Measurements from ENCODE around the gene SLC4A7.
"Not testable (repeated sequence)": the region's sequence is repeated elsewhere in the genome, so short reads cannot be mapped to it uniquely, and the experiment has no call there.

The SLC4A7 gene

DNA sequence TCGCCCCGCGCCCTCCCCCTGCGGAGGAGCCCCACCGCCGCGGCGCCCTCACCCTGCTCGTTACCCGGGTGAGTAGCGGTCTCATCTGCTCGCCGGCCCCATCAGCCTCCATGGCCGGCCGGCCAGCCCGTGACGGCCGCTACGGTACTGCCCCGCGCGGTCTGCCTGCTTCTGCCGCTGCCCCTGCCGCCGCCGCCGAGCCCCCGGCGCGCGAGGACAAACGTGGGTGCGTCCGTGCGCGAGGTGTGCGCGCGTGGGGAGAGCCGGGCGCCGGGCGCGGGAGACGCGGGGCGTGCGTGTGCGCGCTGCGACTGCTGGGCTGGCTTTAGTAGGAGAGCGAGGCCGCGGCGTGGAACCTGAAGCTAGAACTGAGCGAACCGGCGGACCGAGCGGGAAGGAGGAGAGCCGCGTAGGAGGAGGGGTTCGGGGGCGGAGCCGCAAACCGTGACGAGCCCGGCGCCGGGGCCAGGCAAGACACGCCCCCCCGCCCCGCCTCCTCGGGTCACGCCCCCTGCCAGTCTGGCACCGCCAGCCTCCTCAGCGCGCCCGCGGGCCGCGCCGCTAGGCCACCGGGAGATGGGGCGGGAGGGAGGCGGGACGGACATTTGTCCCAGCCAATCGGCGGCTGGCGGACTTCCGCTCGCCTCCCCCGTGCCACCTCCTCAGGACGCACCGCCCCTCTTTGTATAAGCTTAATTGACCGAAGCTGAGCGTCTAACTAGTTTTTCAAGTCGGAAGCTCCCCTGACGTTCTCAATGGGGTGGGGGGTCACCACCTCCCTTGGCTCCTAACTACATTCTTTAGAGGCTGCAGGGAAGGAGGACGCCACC, at the start of gene SLC4A7:
Gene SLC4A7 (minus strand): TSS at position 370 of the 830 bp plus-strand sequence. CDS start 258 bp downstream, at position 112.
- peak; percentile 97 for DNase-seq (ENCODE audit: low read depth in 2 of 2)

DNA sequence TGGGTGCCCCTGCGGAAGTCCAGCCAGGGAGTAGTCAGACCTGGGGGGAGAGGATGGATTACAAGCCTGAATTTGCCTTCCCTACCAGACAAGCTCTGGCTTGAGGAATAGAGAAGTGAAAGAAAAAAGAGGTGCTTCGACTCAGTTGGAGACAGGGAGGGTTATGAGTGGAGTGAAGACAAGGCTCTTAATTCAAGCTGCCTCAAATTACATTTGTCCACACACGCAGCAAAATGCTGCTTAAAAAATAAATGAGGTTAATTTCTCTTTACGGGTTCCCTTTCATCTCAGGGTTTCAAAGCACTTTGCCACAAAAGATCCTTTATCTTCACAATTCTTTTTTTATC, 49.0 kb upstream of the SLC4A7 start:
- no peak for DNase-seq (ENCODE audit: low read depth in 2 of 2)

DNA sequence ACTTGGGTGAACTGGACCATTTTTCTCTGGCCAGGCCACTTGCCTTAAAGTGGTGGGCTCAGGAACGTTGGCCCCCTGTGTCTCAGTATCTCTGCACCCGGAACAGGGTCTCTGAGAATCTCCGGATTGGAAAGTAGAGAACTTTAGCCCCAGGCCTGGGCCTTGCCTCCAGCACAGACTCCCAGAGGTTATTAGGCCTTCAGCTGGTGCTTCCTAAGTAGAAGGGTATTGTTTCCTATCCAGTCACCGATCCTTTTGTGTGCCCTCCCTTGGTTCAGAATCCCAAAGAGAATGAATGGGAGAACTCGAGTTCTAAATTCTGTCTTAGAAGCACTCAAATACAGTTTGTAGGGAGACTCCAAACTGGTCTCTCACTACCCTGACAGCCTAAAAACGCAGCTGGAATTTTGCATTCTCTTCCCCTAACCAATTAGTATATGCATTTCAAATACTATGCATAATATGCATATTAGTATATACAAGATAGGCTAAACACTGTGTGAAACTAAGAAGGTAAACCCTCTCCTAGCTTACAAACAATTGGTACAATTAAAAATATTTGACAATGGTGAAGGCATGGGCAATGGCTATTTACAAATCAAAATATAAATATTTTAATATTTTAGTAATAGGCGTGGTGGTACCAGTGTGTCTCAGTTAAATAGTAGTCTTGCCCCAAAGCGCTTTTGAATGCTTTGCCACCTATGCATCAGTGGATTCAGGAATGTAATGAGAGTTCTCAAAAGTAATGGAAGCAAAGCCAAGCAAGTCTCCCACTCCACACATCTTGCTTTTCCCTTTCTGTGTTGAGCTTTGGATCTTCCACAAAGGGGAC, 48.5 kb upstream of the SLC4A7 start:
- DNase-seq (ENCODE audit: low read depth in 2 of 2): no peak

- not testable (repeated sequence) for DNase-seq (ENCODE audit: low read depth in 2 of 2)
Measured at GRCh38 chr3:27531193-27531751, 47.1 kb upstream of the SLC4A7 start.

DNA sequence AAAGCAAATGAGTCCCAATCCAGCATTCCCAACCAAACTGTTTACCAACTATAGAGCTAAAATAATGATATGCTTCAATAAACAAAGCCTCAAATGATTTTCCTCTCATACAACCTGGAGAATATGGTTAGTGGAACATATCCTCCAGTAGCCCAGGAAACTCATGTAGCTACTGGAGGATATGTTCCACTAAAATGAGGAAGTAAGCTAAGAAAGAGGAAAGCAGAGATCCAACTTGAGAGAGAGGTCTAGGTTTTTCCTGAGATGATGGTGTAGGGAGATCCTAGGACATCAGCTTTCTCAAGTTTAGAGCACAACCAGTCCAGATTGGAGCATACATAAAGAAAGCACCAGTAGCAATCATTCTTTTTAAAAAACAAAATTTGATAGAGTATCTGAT, 44.6 kb upstream of the SLC4A7 start:
- DNase-seq (ENCODE audit: low read depth in 2 of 2): no peak

DNA sequence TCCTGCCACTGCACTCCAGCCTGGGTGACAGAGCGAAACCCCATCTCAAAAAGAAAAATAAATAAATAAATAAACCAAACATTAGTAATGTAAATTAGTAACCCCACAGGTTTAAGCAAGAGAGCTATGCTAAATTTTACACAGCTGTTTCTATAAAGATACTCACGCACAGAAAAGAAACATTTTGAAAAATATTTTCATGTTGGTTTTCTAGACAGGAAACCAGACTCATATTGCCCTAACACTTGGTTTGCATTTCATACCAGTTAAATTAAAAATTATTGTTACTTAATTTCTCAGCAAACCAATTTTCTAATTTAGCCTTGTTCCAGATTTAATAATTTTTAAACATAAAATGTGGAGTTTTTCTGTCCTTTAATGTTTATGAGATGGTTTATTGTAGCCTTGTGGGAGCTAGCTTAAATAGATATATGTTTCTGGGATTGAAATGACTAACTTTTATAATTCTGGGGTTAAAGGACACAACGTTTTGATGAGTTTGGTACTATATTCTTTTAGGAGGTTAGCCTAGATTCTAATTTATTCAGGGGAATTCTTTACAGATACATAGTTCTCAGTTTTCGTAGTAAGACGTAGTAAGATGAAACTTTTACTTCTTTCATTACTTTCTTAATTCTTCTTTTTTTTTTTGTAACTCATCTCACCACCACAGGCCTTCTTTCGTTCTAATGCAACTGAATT, 42.6 kb upstream of the SLC4A7 start:
- no peak for DNase-seq (ENCODE audit: low read depth in 2 of 2)

- no peak for DNase-seq (ENCODE audit: low read depth in 2 of 2)
Measured at GRCh38 chr3:27521872-27522265, 37.7 kb upstream of the SLC4A7 start.

DNA sequence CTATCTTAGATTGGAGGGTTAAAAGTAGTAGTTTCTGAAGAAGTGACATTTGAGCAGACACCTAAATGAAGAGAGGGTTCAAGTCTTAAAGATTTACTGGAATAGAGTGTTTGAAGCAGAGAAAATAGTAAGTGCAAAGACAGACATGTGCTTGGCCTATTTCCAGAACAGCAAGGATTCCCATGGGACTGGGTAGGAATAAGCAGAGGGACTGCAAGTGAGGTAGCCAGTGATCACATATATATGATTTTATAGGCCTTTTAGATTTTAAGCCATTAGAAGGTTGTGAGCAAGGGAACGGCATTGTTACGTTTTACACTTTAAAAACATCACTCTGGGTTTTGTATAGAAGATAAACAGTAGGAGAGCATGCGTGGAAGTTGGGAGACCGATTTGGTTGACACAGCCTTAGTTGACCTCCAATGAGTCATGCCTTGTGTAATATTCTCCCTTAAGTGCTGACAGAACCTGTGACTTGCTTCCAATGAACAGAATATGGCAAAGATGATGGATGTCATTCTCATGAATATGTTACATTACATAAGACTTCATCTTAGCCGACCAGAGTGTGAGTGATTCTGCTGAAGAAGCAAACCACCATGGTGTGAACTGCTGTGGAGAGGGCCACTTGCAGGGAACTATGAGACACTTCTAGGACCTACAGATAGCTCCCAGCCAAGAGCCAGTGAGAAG, 37.1 kb upstream of the SLC4A7 start:
- DNase-seq (ENCODE audit: low read depth in 2 of 2): no peak

DNA sequence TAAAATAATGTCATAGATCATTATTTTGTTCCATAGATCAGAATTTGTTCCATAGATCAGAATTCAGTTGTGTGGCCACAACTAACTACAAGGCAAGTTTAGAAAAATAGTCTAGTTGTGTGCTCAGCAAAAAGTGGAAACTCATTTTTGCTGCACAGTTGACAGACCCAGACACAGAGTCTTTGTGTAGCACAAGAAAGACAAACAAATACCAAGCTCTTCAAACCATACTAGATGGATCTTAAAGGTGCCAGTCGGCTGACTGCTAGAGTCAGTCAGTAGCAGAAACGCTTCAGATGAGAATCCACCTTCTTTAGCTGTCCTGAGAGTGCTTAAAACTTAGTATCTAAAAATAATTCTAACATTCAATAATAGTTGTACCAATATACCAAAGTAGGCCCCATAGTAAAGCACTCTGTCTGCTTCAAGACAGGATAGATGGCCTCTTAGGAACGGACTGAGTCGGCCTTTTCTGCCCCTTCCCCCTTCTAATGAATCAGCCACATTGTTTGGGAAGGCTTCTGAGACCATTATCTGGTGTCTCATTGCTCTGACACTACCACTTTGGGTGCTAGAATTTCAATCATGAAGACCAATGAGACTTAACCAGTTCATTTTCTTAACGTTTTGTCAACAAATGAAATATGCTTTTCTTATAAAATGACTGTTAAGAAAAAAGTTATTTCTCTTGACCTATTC, 27.7 kb upstream of the SLC4A7 start:
- no peak for DNase-seq (ENCODE audit: low read depth in 2 of 2)

- DNase-seq (ENCODE audit: low read depth in 2 of 2): no peak
Measured at GRCh38 chr3:27509376-27509775, 25.2 kb upstream of the SLC4A7 start.

GRCh38 chr3:27508424-27508823, 24.2 kb upstream of the SLC4A7 start:
- no peak for DNase-seq (ENCODE audit: low read depth in 2 of 2)

DNA sequence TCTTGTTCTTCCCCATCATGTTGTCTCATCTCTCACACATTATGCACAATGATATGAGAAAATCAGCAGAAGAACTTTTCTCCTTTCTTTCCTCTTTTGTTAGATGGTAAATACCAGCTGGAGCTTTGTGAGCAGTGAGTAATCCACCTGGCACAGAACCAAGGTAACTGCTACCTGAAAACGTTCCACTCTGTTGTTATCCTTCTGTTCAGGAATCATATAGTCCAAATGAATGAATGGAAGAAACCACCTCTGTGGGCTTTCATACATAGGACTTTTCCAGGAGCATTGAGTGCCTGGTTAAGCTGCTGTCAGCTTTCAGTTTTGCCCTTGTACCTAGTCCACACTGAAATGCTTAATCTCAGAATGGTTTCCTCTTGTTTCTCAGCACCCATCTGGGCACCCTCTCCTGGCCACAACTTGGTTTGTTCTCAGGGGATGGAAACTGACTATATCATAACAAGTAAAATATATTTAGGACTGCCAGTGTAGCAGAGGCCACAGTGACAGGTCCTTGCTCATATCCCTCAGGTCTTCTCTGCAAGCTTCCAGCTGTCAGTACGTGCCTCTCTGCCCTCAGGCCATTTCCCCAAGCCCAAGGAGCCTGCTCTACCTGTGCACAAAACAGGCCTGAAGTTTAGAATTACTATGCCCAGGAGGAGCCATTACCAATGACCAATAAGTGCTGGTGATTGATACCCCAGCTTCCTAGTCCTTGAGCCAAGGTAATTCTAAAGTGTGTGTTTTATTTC, 23.5 kb upstream of the SLC4A7 start:
- DNase-seq (ENCODE audit: low read depth in 2 of 2): no peak

DNA sequence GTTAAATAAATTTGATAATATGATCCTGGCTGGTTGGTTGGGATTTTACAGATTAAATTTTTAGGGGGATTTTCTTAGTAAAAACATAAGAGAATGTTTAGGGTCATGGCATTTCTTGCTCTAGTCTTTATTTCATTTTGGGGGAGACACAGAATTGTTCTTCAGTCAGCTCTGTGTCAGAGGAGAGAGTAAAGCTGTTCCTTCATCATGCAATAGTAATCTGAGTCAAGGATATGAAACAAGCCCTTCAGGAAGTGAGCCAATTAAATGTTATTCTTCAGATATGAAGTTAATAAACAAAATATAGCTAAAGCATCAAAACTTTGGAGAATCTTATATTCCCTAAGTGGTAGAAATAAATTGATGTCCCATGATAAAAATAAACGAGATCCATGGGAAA, 22.9 kb upstream of the SLC4A7 start:
- DNase-seq (ENCODE audit: low read depth in 2 of 2): no peak

DNA sequence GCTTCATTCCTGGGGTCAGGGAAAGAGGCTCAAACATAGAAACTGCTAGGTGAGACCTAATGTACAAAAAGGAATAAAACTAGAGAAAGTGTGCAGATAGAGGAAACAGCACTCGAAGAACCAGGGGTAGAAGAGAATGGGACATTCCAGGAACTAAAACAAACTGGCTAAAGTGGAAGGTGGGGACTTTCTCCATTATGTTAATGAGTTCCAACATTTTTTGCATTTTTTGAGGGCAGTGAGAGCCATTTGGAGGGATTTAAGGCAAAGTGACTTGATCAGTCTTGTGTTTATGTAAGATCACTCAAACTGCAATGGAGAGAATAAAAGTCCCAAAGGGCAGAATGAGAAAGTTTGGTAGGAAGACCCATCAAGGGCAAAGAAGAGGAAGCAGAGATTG, 20.6 kb upstream of the SLC4A7 start:
- no peak for DNase-seq (ENCODE audit: low read depth in 2 of 2)

- DNase-seq (ENCODE audit: low read depth in 2 of 2): no peak
Measured at GRCh38 chr3:27503526-27503925, 19.3 kb upstream of the SLC4A7 start.

- no peak for DNase-seq (ENCODE audit: low read depth in 2 of 2)
Measured at GRCh38 chr3:27501759-27502158, 17.6 kb upstream of the SLC4A7 start.

- no peak for DNase-seq (ENCODE audit: low read depth in 2 of 2)
Measured at GRCh38 chr3:27500986-27501385, 16.8 kb upstream of the SLC4A7 start.

DNA sequence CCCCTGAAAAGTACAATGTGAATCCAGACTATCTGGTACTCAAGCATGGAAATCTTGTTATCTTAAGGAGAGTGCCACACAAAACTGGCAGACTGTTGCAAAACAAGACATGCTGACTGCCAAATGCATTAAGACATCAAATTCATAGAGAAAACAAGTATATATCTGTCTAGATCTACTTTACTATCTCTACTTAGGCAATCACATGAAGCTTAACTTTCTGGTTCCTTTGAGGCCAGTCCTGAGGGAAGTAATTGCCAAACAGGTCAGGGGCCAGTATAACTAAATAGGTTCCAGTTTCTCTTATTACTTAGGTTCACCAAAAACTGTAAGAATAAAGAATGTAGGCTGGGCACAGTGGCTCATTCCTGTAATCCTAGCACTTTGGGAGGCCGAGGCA, 15.9 kb upstream of the SLC4A7 start:
- no peak for DNase-seq (ENCODE audit: low read depth in 2 of 2)

GRCh38 chr3:27494784-27495183, 10.6 kb upstream of the SLC4A7 start:
- DNase-seq (ENCODE audit: low read depth in 2 of 2): no peak

DNA sequence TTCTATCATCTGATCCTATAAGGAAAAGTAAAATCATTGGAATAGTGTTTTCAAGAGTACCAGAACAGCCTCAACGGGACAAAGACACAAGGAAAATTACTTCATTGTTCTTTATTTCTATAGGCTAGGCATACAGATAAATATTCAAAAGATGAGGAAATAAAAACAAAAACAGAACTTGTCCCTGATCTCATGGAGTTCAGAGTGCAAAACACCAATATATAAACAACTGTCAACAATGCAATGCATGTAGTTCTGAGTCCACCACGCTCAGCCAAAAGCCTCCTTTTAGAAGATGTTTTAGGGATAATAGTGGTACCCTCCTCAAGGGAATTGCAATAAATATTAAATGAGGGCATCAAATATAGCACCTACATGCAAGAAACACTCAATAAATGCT, 4.6 kb upstream of the SLC4A7 start:
- DNase-seq (ENCODE audit: low read depth in 2 of 2): no peak
